Calu3 (cell line): ENCODE measurements around the gene TRIM17. TPM values are rescaled to one million over a fixed set of nuclear protein-coding genes. Genes with fewer than 3 reads are reported as not detected.

Source experiments
- BruUV-seq: library from RNA; stranded (reverse); fragments of 400-500 nt; replicated peaks from 2 replicates; lab custom pipeline; 2021; lab: Mats Ljungman, UMichigan
- CTCF ChIA-PET: fragments of 300-600 bp; sonication (Branson Sonifier 250); formaldehyde crosslinking; loops from one replicate; lab custom pipeline; 2022; ENCODE audit warnings: antibody characterized with exemption; lab: Charles Lee
- DNase-seq: peaks from one replicate; pipeline ENCODE4 v3.0.0; 2022
- H3K27ac Mint-ChIP-seq: one replicate; pipeline ENCODE4 v1.8.0; 2022; ENCODE audit warnings: mixed read lengths; ENCODE audit not compliant: unreplicated experiment
- H3K27me3 Mint-ChIP-seq: one replicate; pipeline ENCODE4 v1.8.0; 2022; ENCODE audit warnings: mixed read lengths; ENCODE audit not compliant: unreplicated experiment
- H3K36me3 Mint-ChIP-seq: one replicate; pipeline ENCODE4 v1.8.0; 2022; ENCODE audit warnings: mild to moderate bottlenecking, moderate library complexity, mixed read lengths; ENCODE audit not compliant: insufficient read depth, unreplicated experiment
- H3K4me1 Mint-ChIP-seq: one replicate; pipeline ENCODE4 v1.8.0; 2022; ENCODE audit warnings: mild to moderate bottlenecking, low read depth, mixed read lengths; ENCODE audit not compliant: unreplicated experiment
- H3K4me3 Mint-ChIP-seq: one replicate; pipeline ENCODE4 v1.8.0; 2022; ENCODE audit warnings: mild to moderate bottlenecking, low read depth, moderate library complexity, mixed read lengths; ENCODE audit not compliant: unreplicated experiment
- H3K9me3 Mint-ChIP-seq: one replicate; pipeline ENCODE4 v1.8.0; 2022; ENCODE audit warnings: low read depth, mixed read lengths; ENCODE audit not compliant: unreplicated experiment
- CTCF ChIP-seq: fragments of 200-600 bp; IDR thresholded peaks from one replicate; pipeline ENCODE4 v1.8.0; 2022; ENCODE audit warnings: antibody characterized with exemption; ENCODE audit not compliant: unreplicated experiment
- intact Hi-C: fragments of 100-400 bp; cut with micrococcal nuclease; formaldehyde crosslinking; loops from one replicate; pipeline ENCODE4 v1.10.0; 2022; ENCODE audit not compliant: unreplicated experiment
- microRNA-seq: library from miRNA; unstranded; fragments of <30 nt; microRNA quantifications from one replicate; pipeline ENCODE4 v1.2.0, GENCODE V29; 2022
- total RNA-seq: library from RNA; stranded (reverse); gene quantifications from 2 replicates; pipeline ENCODE4 v1.2.3, GENCODE V29; 2022

Gene TRIM17
- total RNA-seq, 1 experiment from 2014 or later = 3.8 TPM

GRCh38 chr1:228359613-228360532, 56.8 kb downstream of the TRIM17 start:
- H3K27me3 Mint-ChIP-seq = no peaks in the 10 kb centered on the region
- CTCF ChIA-PET = no interaction called here
- intact Hi-C loops = no loop called here

GRCh38 chr1:228358764-228359612, 57.7 kb downstream of the TRIM17 start:
- intact Hi-C loops = no loop called here
- no peaks in the 10 kb centered on the region for H3K9me3 Mint-ChIP-seq
- H3K4me1 Mint-ChIP-seq = no peaks in the 10 kb centered on the region
- no peak overlapping the region for H3K27ac Mint-ChIP-seq
- no peak for DNase-seq
- peaks cover 14% of the 10 kb centered on the region for H3K36me3 Mint-ChIP-seq
- no peaks in the 10 kb centered on the region for H3K27me3 Mint-ChIP-seq
- no peak for TF ChIP-seq CTCF
- no TSS peak for BruUV-seq
- no peak overlapping the region for H3K4me3 Mint-ChIP-seq
- CTCF ChIA-PET = no interaction called here

More at GRCh38 chr1:228359613-228360532, 56.8 kb downstream of the TRIM17 start:
- no peaks in the 10 kb centered on the region for H3K4me1 Mint-ChIP-seq
- H3K36me3 Mint-ChIP-seq = peaks cover 14% of the 10 kb centered on the region
- H3K4me3 Mint-ChIP-seq = no peak overlapping the region
- BruUV-seq = no TSS peak
- no peaks in the 10 kb centered on the region for H3K9me3 Mint-ChIP-seq
- no peak for DNase-seq
- TF ChIP-seq CTCF = no peak
- no peak overlapping the region for H3K27ac Mint-ChIP-seq

- Mint-ChIP-seq H3K4me1 (no peaks in the 10 kb centered on the region), H3K36me3 (peaks cover 11% of the 10 kb centered on the region), H3K9me3 (no peaks in the 10 kb centered on the region), H3K27ac (no peak overlapping the region), H3K4me3 (no peak overlapping the region), H3K27me3 (no peaks in the 10 kb centered on the region)
- DNase-seq = no peak
- no TSS peak for BruUV-seq
- intact Hi-C loops = no loop called here
- CTCF ChIA-PET = no interaction called here
- TF ChIP-seq CTCF = no peak
These were observed 58.5 kb downstream of the TRIM17 start for GRCh38 chr1:228358039-228358763.

Small RNA genes within 50 kb of the gene (microRNA-seq; reads per million reads assigned to microRNA genes)
- not detected for gene MIR4666A
- 2.8 reads per million for gene MIR6742

Other genes with a start within 250 kb of the TRIM17 start
- gene OBSCN, start 208.8 kb downstream of the TRIM17 start, total RNA-seq = 18.5 and 19.5 TPM in 2 replicates
- gene TRIM11, start 10.0 kb downstream of the TRIM17 start, total RNA-seq = 62.9 and 68.2 TPM in 2 replicates
- 87.1 and 99.2 TPM in 2 replicates for gene RNF187, start 70.5 kb upstream of the TRIM17 start, total RNA-seq